Heart right ventricle (tissue), 16 donors: Measurements from ENCODE around the gene NHSL1. TPM values are rescaled to one million over a fixed set of nuclear protein-coding genes. Genes with fewer than 3 reads are reported as not detected.

Experiments
- ATAC-seq, 8 donors: fragments of 200-7000 bp; cut with Tn5 transposase; one replicate each; pipeline ENCODE4 v1.9.1; 2020; ENCODE audit warnings: mild to moderate bottlenecking in 8 of 8, moderate library complexity in 8 of 8, moderate number of reproducible peaks in 1 of 8
- DNase-seq, 2 donors: peaks; one replicate each; pipeline ENCODE4 v3.0.0-alpha.2; 2020
- H3K27ac ChIP-seq, 10 donors: fragments of 200-600 bp; sonication (generic) in 2 of 10; one replicate each; pipeline versions ENCODE4 v1.5.0 to v1.8.0; 2020 to 2022; ENCODE audit warnings: mild to moderate bottlenecking in 3 of 10
- H3K27me3 ChIP-seq, 7 donors: fragments of 200-600 bp; one replicate each; pipeline ENCODE4 v1.8.0; 2021 to 2022; ENCODE audit warnings: mild to moderate bottlenecking in 2 of 7
- H3K36me3 ChIP-seq, 9 donors: fragments of 200-600 bp; sonication (generic) in 1 of 9; one replicate each; pipeline versions ENCODE4 v1.5.0 to v1.8.0; 2020 to 2022; ENCODE audit warnings: mild to moderate bottlenecking in 2 of 9
- H3K4me1 ChIP-seq, 9 donors: fragments of 200-600 bp; sonication (generic) in 1 of 9; one replicate each; pipeline versions ENCODE4 v1.5.0 to v1.8.0; 2020 to 2022; ENCODE audit warnings: mild to moderate bottlenecking in 4 of 9
- H3K4me3 ChIP-seq, 10 donors: fragments of 200-600 bp; sonication (generic) in 2 of 10; one replicate each; pipeline versions ENCODE4 v1.5.0 to v1.8.0; 2020 to 2022; ENCODE audit warnings: mild to moderate bottlenecking in 7 of 10, moderate library complexity in 2 of 10
- H3K9me3 ChIP-seq, 11 donors: fragments of 200-600 bp in 10 of 11; sonication (generic) in 2 of 11; one replicate each; pipeline versions ENCODE4 v1.5.0 to v1.8.0; 2013 to 2022; ENCODE audit warnings: mild to moderate bottlenecking in 2 of 11, control low read depth in 1 of 11, moderate library complexity in 1 of 11
- CTCF ChIP-seq, 9 donors: fragments of 200-600 bp; sonication (generic) in 2 of 9; IDR thresholded peaks; one replicate each; pipeline versions ENCODE4 v1.5.0 to v1.8.0; 2021 to 2022; ENCODE audit warnings: antibody characterized with exemption in 9 of 9, mild to moderate bottlenecking in 5 of 9, moderate library complexity in 1 of 9
- WGBS, 2 donors: extraction: QIAGEN DNeasy Blood & Tissue Kit; methylation state at CpG; one replicate each; pipeline ENCODE4 v1.1.7; 2013; ENCODE audit warnings: inconsistent platforms in 1 of 2; 5-methylcytosine and 5-hydroxymethylcytosine counted together
- intact Hi-C, 10 donors: fragments of 100-400 bp; cut with DNase I; formaldehyde crosslinking; loops; one replicate each; pipeline versions ENCODE4 v1.11.1 to v1.14.2; 2022
- polyA plus RNA-seq, 2 donors: library from polyadenylated mRNA; stranded (reverse); fragments of 200-250 nt; gene quantifications; one replicate each; pipeline ENCODE4 v1.2.3, GENCODE V29; 2013
- total RNA-seq, 10 donors: library from RNA; stranded (reverse); fragmentation: NEBNext Ultra II Directional in 3 of 10; extraction: Animal tissue kit (Norgen Biotek cat#: 25700) in 3 of 10; gene quantifications; one replicate each; pipeline versions ENCODE4 v1.2.1 to v1.2.4, GENCODE V29; 2021 to 2023
- donor health status: Arrhythmogenic right ventricular cardiomyopathy.
- donor health status: ischemic (EF 13 %, LVEDD 7.1; RV severe dilation, severe dysfunction).
- donor health status: healthy with polysubstance abuse.
- donor health status: DM: no; HTN: yes; CAD: no.
- donor health status: DM: no; HTN: no; CAD: no.
- donor health status: ischemic (EF 25% LVEDD 6.9; RV normal size, moderate dysfunction).
- donor health status: ischemic (EF 25% LVEDD 5.7; RV mildly dilated, moderate dysfunction).
- donor health status: healthy.
- donor health status: DM: yes; HTN: yes; CAD: no.
- donor health status: Ischemic cardiomyopathy.
- donor health status: ischemic (EF 35%, LVEDD 5.7; RV mildly dilated, moderate dysfunction).
- donor health status: nonischemic (EF 11% LVEDD 7.7; RV severe dilation, severe dysfunction).
- donor health status: DM: yes; HTN: yes; CAD: no.
- donor health status: PGD.
- donor health status: ischemic (EF 29% LVEDD 5.4; RV normal size, mild dysfunction).
- donor health status: nonischemic (EF 23%, LVEDD 6.1; RV moderate dilation, normal function).

The NHSL1 gene
- total and polyA plus RNA-seq, 12 donors, result 5.0 to 97.4 (median 74.7) TPM

DNA sequence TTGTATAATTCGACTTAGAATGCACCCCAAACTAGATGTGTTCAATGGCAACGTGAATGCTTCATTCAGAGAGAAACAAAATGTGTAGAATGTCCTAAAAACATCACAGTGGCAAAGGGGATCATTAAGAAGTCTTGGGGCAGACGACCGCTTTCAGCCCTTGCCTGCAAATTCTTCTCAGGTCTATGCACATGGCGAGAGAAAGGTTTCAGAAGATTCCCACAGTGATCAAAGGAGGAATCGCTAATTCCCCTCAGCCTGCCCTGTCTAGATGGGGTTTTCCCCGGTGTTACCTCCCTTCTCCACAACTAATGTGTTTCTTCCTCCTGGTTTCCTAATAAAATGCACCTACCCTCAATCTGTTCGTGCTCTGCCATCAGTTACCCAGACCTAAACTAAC lies 13.3 kb upstream of the NHSL1 start:
- DNase-seq, result no peak
- Histone ChIP-seq H3K27me3 (no peaks in the 10 kb centered on the region), H3K36me3 (no peaks in the 10 kb centered on the region), H3K27ac (no peak overlapping the region), H3K9me3 (peaks cover 0 to 2% (median 0%) of the 10 kb centered on the region in 11 donors), H3K4me3 (no peak overlapping the region), H3K4me1 (peaks cover 0 to 61% (median 17%) of the 10 kb centered on the region in 9 donors)
- 57 to 61% methylated on average over 8 of the region's 8 CpGs for WGBS, 2 donors
- no peak for TF ChIP-seq CTCF (IDR thresholded peaks at IDR 0.05)
- intact Hi-C loops, result loop anchor here in 9 of 10 donors (5.0 to 10.0 kb wide), 4 partner anchors 78 to 398 kb away; no protein-coding TSS in a partner anchor
- no peak for ATAC-seq

- peaks cover 0 to 48% (median 9%) of the 10 kb centered on the region in 9 donors for H3K4me1 ChIP-seq
- H3K27ac ChIP-seq, result no peak overlapping the region
- H3K4me3 ChIP-seq, result no peak overlapping the region
- TF ChIP-seq CTCF (IDR thresholded peaks at IDR 0.05), result no peak
- H3K36me3 ChIP-seq, result no peaks in the 10 kb centered on the region
- no peaks in the 10 kb centered on the region for H3K27me3 ChIP-seq
- ATAC-seq (no peak), DNase-seq (no peak)
- WGBS, 2 donors, result 53 to 62% methylated on average over 3 of the region's 3 CpGs
- no peaks in the 10 kb centered on the region for H3K9me3 ChIP-seq
- intact Hi-C loops, result loop anchor here in 9 of 10 donors (5.0 to 10.0 kb wide), 4 partner anchors 75 to 395 kb away; no protein-coding TSS in a partner anchor
Observed at GRCh38 chr6:138510093-138510492, 10.8 kb upstream of the NHSL1 start.

GRCh38 chr6:138509371-138509770 lies 10.1 kb upstream of the NHSL1 start:
- Histone ChIP-seq H3K27me3 (no peaks in the 10 kb centered on the region), H3K9me3 (no peaks in the 10 kb centered on the region), H3K4me1 (peaks cover 0 to 41% (median 9%) of the 10 kb centered on the region in 9 donors), H3K36me3 (no peaks in the 10 kb centered on the region), H3K4me3 (no peak overlapping the region), H3K27ac (no peak overlapping the region)
- 25 to 31% methylated on average over 6 of the region's 6 CpGs for WGBS, 2 donors
- intact Hi-C loops, result loop anchor here in 3 of 10 donors (2.0 to 10.0 kb wide), 3 partner anchors 75 to 79 kb away; no protein-coding TSS in a partner anchor
- peak in 1 of 2 donors; percentile 53 for DNase-seq
- ATAC-seq, result peak in 5 of 8 donors; percentile 51 to 68 (median 64)
- TF ChIP-seq CTCF (IDR thresholded peaks at IDR 0.05), result peak; percentile 11 to 67 (median 56)

DNA sequence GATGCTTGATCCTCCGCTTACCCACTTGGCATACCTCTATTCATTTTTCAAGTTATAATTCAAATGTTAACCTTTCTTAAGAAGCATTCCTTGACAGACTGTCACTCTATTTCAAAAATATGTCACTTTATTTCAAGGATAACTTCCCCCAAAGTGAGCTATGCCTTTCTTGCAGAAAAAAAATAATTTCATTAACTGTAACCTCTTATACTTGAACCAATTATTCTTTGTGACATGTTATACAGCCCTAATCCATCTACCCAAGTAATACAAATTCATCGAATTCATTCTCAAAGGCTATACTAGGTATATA lies 9.3 kb upstream of the NHSL1 start:
- DNase-seq (no peak), ATAC-seq (no peak)
- intact Hi-C loops, result loop anchor here in 3 of 10 donors (2.0 to 10.0 kb wide), 3 partner anchors 74 to 78 kb away; no protein-coding TSS in a partner anchor
- H3K27ac ChIP-seq, result no peak overlapping the region
- TF ChIP-seq CTCF (IDR thresholded peaks at IDR 0.05), result no peak
- H3K9me3 ChIP-seq, result no peaks in the 10 kb centered on the region
- H3K36me3 ChIP-seq, result no peaks in the 10 kb centered on the region
- no peak overlapping the region for H3K4me3 ChIP-seq
- 94 to 96% methylated on average over 2 of the region's 2 CpGs for WGBS, 2 donors
- no peaks in the 10 kb centered on the region for H3K27me3 ChIP-seq
- H3K4me1 ChIP-seq, result peaks cover 0 to 40% (median 9%) of the 10 kb centered on the region in 9 donors
